ENCODE data around the gene FSTL3.
"Not testable (repeated sequence)": the region's sequence is repeated elsewhere in the genome, so short reads cannot be mapped to it uniquely, and the experiment has no call there.

FSTL3 gene

DNA sequence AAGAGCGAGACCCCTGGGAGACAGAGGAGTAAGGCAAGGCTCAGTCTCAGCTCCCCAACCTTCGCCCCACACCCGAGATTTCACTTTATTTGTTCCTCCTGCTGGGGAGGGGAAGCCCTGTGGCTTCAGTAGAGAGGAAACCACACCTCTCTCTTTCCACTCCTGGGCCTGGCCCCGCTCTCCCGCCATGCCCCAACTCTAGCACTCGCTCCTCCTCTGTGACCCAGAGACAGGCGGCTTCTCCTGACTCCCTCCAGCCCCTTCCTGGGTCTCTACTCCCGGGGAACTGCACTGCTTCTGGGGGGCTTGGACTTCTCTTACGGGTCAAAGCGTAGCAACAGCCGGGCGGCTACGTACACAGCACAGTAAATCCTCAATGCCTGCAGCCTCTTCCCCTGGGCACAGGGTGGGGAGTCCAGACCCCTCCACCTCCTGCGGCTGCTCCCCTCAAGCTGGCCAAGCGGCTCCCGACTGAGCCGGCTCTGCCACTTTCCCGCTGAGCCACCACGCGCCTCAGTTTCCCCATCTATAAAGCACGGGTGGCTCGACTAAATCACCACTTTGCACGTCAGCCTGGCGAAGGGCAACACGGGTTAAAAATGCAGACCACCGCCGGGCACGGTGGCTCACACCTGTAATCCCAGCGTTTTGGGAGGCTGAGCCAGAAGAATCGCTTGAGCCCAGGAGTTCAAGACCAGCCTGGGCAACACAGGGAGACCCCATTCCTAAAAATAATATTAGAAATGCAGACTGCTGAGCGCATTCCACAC, 14.6 kb upstream of the FSTL3 start:
- no peak for DNase-seq

GRCh38 chr19:662207-662961, 13.8 kb upstream of the FSTL3 start:
- peak; percentile 59 for DNase-seq

- DNase-seq = peak; percentile 92
Measured at GRCh38 chr19:662962-663681, 13.1 kb upstream of the FSTL3 start, which contains the start of gene RNF126. Gene RNF126, minus strand, starts transcription at chr19:663214. Its CDS starts 93 bp downstream, at chr19:663121.

DNA sequence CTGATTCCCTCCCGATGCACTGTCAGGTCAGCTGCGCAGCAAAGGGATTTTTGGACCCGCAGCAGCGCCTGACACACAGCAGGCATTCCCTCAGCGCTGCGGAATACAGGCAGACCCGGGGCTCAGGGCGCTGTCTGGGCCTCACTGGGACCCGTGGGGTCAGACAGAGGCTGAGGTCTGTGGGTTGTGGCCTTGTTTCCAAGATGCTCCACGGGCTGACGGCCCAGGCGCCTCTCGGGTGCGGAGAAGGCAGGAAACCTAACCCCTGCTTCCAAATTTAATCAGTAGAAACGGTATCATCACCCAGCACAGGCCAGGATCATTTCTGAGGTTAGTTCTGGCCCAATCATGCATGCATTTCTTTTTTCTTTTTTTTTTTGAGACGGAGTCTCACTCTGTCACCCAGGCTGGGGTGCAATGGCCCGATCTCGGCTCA, 12.5 kb upstream of the FSTL3 start:
- no peak for DNase-seq

DNA sequence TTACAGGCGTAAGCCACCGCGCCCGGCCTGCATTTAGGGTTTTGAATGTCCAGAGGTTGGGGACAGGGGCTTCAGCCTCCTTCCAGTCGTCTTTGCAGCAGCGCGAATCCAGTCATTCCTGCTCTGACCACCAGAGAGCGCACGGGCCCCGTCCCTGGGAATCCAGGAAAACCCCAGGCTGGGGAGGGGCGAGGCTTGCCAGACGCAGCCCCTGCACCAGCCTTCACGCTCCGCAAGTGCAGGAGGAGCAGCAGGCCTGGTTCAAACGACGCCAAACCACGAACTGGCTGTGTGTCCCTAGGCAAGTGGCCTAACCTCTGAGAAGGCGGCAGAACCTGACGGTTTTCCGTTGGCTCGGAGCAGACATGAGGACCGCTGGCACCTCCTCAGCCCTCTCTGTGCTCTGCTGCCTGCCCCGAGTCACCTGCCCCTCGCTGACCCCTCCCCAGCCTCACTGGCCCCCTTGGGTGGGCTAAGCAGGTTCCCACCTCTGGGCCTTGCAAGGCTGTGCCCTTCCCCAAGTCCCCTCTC, 11.2 kb upstream of the FSTL3 start:
- DNase-seq = peak; percentile 80

- not testable (repeated sequence) for DNase-seq
Measured at GRCh38 chr19:666985-667573, 9.1 kb upstream of the FSTL3 start.

DNA sequence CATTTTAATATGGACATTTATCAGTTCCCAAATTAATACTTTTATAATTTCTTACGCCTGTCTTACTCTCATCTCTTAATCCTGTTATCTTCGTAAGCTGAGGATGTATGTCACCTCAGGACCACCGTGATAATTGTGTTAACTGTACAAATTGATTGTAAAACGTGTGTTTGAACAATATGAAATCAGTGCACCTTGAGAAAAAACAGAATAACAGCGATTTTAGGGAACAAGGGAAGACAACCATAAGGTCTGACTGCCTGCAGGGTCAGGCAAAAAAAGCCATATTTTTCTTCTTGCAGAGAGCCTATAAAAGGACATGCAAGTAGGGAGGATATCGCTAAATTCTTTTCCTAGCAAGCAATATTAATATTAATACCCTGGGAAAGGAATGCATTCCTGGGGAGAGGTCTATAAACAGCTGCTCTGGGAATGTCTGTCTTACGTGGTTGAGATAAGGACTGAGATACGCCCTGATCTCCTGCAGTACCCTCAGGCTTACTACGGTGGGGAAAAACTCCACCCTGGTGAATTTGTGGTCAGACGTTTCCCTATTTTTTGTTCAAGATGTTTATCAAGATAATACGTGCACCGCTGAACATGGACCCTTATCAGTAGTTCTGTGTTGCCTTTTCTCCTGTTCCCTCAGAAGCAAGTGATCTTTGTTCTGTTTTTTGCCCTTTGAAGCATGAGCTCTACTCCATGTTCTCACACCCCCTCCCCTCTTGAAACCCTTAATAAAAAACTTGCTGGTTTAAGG, 7.3 kb upstream of the FSTL3 start:
- DNase-seq = not testable (repeated sequence)

- no peak for DNase-seq
Measured at GRCh38 chr19:670609-671075, 5.5 kb upstream of the FSTL3 start.

GRCh38 chr19:674282-675151, 1.7 kb upstream of the FSTL3 start:
- no peak for DNase-seq

GRCh38 chr19:676007-676338, 219 bp upstream of the FSTL3 start:
- no peak for DNase-seq

DNA sequence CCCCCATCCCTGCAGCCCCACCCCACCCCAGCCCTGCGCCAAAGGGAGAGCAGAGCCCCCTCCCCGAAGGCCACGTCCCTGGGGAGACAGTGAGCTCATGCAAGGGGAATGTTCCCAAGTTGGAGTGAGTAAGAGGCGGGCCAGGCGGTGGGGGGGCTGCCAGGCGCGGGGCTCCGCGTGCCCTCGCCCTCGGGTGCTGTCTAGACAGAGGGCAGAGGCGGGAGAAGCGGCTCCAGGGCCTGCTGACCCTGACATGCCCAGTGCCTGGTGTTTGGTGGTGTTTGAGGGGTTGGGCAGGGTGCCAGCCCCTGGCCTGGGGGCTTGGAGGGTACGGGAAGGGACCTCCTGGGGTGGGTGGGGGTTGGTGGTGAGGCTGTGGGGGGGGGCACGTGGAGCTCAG, 1.0 kb downstream of the FSTL3 start:
- no peak for DNase-seq

DNA sequence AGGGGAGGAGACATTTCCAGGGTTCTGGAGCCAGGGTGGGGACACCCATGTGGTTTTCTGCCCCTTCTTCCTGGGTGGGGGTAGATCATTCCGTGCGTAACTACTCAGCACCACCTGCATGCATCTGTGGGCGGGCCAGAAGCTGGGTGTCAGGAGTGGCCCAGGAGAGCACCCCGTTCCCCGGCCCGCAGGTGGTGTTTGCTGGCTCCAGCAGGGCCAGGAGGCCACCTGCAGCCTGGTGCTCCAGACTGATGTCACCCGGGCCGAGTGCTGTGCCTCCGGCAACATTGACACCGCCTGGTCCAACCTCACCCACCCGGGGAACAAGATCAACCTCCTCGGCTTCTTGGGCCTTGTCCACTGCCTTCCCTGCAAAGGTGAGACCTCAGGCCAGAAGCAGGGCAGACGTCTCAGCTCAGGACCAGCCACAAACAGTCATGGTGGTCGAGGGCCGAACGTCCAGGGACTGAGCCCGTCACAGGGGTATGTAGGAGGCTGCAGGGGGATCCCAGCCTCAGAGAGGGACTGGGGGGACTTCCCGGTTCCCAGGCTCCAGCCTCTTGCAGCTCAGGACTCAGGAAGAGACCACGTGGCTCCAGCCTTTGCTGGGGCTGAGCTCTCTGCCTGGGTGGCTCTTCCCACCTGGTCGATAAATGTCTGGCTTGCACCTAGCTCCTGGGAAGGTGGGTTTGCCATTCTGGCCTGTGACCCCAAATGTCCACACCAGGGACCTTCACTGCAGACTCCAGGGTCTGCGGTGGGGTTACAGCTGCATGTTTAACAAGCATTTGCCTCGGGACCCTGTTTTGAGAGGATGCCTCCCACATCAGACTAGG, 1.6 kb downstream of the FSTL3 start:
- DNase-seq = no peak

DNA sequence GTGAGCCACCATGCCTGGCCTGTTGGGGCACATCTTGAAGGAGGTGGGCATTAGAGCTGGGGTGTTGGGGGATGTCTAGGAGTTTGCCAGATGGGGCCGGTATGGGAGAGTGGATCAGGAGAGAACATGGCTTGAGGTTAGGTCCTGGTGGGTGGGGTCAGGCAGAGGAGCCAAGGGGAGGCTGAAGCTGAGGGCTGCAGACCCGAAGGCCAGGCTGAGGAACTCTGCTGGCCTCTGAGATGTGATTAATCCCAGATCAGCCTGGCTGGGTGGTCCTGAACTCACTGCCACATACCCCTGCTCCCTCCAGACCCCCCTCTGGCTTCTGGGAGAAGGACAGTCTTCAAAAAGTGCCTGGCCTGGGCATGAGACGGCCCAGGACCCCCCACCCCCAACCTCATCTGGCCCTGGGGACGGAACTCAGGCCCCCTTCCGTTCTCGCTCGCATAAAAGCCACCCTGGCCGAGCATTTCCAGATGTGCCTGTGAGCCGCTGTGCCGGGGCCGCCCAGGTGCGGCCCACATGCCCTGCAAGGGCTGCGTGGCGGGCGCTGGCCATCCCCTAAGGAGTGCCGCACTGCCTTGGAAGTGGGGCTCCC, 2.7 kb downstream of the FSTL3 start:
- no peak for DNase-seq

- DNase-seq = peak; percentile 82
Measured at GRCh38 chr19:679418-680286, 3.5 kb downstream of the FSTL3 start.

DNA sequence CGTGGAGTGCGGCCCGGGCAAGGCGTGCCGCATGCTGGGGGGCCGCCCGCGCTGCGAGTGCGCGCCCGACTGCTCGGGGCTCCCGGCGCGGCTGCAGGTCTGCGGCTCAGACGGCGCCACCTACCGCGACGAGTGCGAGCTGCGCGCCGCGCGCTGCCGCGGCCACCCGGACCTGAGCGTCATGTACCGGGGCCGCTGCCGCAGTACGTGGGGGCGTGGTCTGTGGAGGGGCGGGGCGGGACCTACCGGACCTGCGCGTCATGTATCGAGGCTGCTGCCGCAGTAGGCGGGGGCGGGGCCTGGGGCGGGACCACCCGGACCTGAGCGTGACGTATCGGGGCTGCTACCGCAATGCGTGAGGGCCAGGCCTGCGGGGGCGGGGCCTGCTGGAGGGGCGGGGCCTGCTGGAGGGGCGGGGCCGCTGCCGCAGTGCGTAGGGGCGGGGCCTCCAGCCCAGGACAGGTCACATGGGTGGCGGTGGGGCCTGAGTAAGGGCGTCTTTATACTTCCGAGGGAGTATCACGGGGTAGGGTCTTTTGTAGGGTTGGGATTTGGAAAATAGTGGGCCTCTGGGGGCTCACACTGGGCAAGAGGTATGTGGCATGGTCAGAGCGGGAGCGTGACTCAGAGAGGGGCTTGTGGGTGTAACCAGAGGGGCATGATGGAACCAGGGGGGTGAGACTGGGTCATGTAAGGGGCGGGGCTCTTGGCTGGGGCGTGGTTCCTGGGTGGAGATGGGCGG, 4.3 kb downstream of the FSTL3 start:
- peak; percentile 88 for DNase-seq

GRCh38 chr19:681029-682019, 5.1 kb downstream of the FSTL3 start:
- no peak for DNase-seq
